SU-DHL-6 (cell line): ENCODE results near the gene KCNT2.

ENCODE experiments used
- EZH2phosphoT487 ChIP-seq: fragments of 200-600 bp; sonication (generic), shearing (Covaris generic); conservative IDR thresholded peaks from 2 replicates; pipeline ENCODE4 v1.6.1; 2018; ENCODE audit warnings: mild to moderate bottlenecking, antibody characterized with exemption, low read length, moderate library complexity, mixed read lengths
- TF ChIP-seq, protein P1 (sequence below): fragments of 200-600 bp; sonication (generic); IDR thresholded peaks from one replicate; pipeline ENCODE4 v1.5.1; 2017; ENCODE audit warnings: antibody characterized with exemption, mild to moderate bottlenecking, low read length, moderate library complexity; ENCODE audit not compliant: insufficient read depth, poor library complexity, severe bottlenecking

DNA sequence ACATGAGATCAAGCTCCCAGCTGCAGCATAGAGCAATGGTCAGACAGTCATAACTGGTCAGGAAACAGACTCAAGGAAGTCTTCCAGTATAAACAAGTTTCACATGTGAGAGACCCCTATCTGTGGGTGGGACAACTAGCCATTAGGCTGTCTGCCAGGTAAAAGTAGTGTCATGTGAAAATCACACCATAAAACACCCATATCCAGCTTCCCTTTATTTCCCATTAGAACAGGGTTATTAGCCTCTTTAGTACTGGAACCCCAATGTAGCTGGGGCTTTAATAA, 426.7 kb downstream of the KCNT2 start:
- TF ChIP-seq, protein P1, sequence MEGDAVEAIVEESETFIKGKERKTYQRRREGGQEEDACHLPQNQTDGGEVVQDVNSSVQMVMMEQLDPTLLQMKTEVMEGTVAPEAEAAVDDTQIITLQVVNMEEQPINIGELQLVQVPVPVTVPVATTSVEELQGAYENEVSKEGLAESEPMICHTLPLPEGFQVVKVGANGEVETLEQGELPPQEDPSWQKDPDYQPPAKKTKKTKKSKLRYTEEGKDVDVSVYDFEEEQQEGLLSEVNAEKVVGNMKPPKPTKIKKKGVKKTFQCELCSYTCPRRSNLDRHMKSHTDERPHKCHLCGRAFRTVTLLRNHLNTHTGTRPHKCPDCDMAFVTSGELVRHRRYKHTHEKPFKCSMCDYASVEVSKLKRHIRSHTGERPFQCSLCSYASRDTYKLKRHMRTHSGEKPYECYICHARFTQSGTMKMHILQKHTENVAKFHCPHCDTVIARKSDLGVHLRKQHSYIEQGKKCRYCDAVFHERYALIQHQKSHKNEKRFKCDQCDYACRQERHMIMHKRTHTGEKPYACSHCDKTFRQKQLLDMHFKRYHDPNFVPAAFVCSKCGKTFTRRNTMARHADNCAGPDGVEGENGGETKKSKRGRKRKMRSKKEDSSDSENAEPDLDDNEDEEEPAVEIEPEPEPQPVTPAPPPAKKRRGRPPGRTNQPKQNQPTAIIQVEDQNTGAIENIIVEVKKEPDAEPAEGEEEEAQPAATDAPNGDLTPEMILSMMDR, result no peak
- no peak for TF ChIP-seq EZH2phosphoT487
